Thyroid gland (tissue), 4 donors: ENCODE data around the gene LIX1. TPM values are rescaled to one million over a fixed set of nuclear protein-coding genes. Genes with fewer than 3 reads are reported as not detected.
"Not testable (repeated sequence)": the region's sequence is repeated elsewhere in the genome, so short reads cannot be mapped to it uniquely, and the experiment has no call there.

Source experiments
- DNase-seq, 2 donors: peaks; one replicate each; pipeline ENCODE4 v3.0.0-alpha.2; 2019
- H3K27ac ChIP-seq, 3 donors: fragments of 200-600 bp; sonication (generic); 1 replicate in 2 of 3; 2 replicates in 1 of 3; pipeline ENCODE4 v1.5.1; 2016 to 2019; ENCODE audit warnings: mild to moderate bottlenecking in 1 of 3, moderate library complexity in 1 of 3
- H3K27me3 ChIP-seq: fragments of 200-600 bp; sonication (generic); one replicate; pipeline ENCODE4 v1.5.1; 2019
- H3K36me3 ChIP-seq, 2 donors: fragments of 200-600 bp; sonication (generic); one replicate each; pipeline ENCODE4 v1.5.1; 2016 to 2019
- H3K4me1 ChIP-seq, 2 donors: fragments of 200-600 bp; sonication (generic); one replicate each; pipeline ENCODE4 v1.5.1; 2017 to 2019
- H3K4me3 ChIP-seq, 3 donors: fragments of 200-600 bp; sonication (generic); replicated peaks in 1 of 3; 1 replicate in 2 of 3; 2 replicates in 1 of 3; pipeline ENCODE4 v1.5.1; 2016; ENCODE audit warnings: mild to moderate bottlenecking in 1 of 3
- H3K9me3 ChIP-seq: fragments of 200-600 bp; sonication (generic); one replicate; pipeline ENCODE4 v1.5.1; 2017
- POLR2A ChIP-seq, 2 donors: fragments of 450-650 bp; IDR thresholded peaks; one replicate each; pipeline ENCODE4 v1.6.1; 2017; ENCODE audit warnings: antibody characterized with exemption in 2 of 2, mild to moderate bottlenecking in 2 of 2, moderate library complexity in 1 of 2
- WGBS, 2 donors: methylation state at CpG; one replicate each; pipeline ENCODE4 v1.1.5; 2017; 5-methylcytosine and 5-hydroxymethylcytosine counted together
- intact Hi-C: fragments of 100-400 bp; cut with DNase I; formaldehyde crosslinking; loops from one replicate; pipeline ENCODE4 v1.15.1; 2023
- total RNA-seq, 4 donors: library from RNA; depleted of rRNA; stranded (reverse); fragments of >200 nt; gene quantifications; one replicate each; pipeline ENCODE4 v1.2.3, GENCODE V29; 2016
- TF ChIP-seq, protein P1 (sequence below), 6 experiments: fragments of 200-600 bp in 3 of 6; fragments of 450-650 bp in 3 of 6; sonication (generic) in 3 of 6; IDR thresholded peaks; one replicate each; pipeline ENCODE4 v1.5.1; 2016 to 2019; ENCODE audit warnings: antibody characterized with exemption in 6 of 6, mild to moderate bottlenecking in 2 of 6, inconsistent platforms in 1 of 6, moderate library complexity in 1 of 6

The LIX1 gene
- total RNA-seq, 4 donors from 2014 or later = 0.89 to 5.5 (median 1.7) TPM

- 0% methylated on average over 12 of the region's 12 CpGs for WGBS, 2 donors
- Histone ChIP-seq H3K27ac (peak overlapping the region; percentile 73 to 91 (median 90)), H3K4me1 (peaks cover 16 to 19% of the 10 kb centered on the region in 2 donors), H3K27me3 (no peaks in the 10 kb centered on the region), H3K4me3 (peak overlapping the region; percentile 30 to 100 (median 61)), H3K9me3 (no peaks in the 10 kb centered on the region), H3K36me3 (peaks cover 14 to 15% of the 10 kb centered on the region in 2 donors)
- intact Hi-C loops = loop anchor here (5.0 kb wide), 1 partner anchor 1590 kb away; the partner anchor contains the start of gene RGMB
- TF ChIP-seq, protein P1, sequence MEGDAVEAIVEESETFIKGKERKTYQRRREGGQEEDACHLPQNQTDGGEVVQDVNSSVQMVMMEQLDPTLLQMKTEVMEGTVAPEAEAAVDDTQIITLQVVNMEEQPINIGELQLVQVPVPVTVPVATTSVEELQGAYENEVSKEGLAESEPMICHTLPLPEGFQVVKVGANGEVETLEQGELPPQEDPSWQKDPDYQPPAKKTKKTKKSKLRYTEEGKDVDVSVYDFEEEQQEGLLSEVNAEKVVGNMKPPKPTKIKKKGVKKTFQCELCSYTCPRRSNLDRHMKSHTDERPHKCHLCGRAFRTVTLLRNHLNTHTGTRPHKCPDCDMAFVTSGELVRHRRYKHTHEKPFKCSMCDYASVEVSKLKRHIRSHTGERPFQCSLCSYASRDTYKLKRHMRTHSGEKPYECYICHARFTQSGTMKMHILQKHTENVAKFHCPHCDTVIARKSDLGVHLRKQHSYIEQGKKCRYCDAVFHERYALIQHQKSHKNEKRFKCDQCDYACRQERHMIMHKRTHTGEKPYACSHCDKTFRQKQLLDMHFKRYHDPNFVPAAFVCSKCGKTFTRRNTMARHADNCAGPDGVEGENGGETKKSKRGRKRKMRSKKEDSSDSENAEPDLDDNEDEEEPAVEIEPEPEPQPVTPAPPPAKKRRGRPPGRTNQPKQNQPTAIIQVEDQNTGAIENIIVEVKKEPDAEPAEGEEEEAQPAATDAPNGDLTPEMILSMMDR (IDR thresholded peaks at IDR 0.05) = no peak
- no peak for TF ChIP-seq POLR2A (IDR thresholded peaks at IDR 0.05)
- no peak for DNase-seq
These were observed 40.2 kb upstream of the LIX1 start for GRCh38 chr5:97182571-97183099.

GRCh38 chr5:97181856-97182545 lies 39.6 kb upstream of the LIX1 start:
- H3K4me3 ChIP-seq = peak overlapping the region in 2 of 3 donors; percentile 61 to 100
- no peak for DNase-seq
- TF ChIP-seq, protein P1 (IDR thresholded peaks at IDR 0.05) = no peak
- no peak for TF ChIP-seq POLR2A (IDR thresholded peaks at IDR 0.05)
- intact Hi-C loops = loop anchor here (5.0 kb wide), 1 partner anchor 1590 kb away; the partner anchor contains the start of gene RGMB
- H3K27me3 ChIP-seq = no peaks in the 10 kb centered on the region
- H3K9me3 ChIP-seq = no peaks in the 10 kb centered on the region
- 90 to 91% methylated on average over 4 of the region's 4 CpGs for WGBS, 2 donors
- peaks cover 18 to 22% of the 10 kb centered on the region in 2 donors for H3K36me3 ChIP-seq
- H3K4me1 ChIP-seq = peaks cover 16 to 19% of the 10 kb centered on the region in 2 donors
- H3K27ac ChIP-seq = peak overlapping the region in 1 of 3 donors; percentile 91

DNA sequence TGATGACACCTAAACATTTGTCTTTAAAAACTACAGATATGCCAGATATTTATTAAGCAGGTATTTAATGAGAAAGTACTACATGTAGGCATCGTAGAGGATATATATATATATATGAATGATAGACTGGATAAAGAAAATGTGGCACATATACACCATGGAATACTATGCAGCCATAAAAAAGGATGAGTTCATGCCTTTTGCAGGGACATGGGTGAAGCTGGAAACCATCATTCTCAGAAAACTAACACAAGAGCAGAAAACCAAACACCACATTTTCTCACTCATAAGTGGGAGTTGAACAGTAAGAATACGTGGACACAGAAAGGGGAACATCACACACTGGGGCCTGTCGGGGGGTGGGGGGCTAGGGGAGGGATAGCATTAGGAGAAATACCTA lies 37.0 kb upstream of the LIX1 start:
- Histone ChIP-seq H3K4me1 (peaks cover 16 to 19% of the 10 kb centered on the region in 2 donors), H3K36me3 (peaks cover 36 to 43% of the 10 kb centered on the region in 2 donors)
- H3K27me3 ChIP-seq, DNase-seq, H3K9me3 ChIP-seq, H3K4me3 ChIP-seq, H3K27ac ChIP-seq, intact Hi-C loops: not testable (repeated sequence)
- WGBS, 2 donors = 95 to 99% methylated on average over 3 of the region's 3 CpGs

DNA sequence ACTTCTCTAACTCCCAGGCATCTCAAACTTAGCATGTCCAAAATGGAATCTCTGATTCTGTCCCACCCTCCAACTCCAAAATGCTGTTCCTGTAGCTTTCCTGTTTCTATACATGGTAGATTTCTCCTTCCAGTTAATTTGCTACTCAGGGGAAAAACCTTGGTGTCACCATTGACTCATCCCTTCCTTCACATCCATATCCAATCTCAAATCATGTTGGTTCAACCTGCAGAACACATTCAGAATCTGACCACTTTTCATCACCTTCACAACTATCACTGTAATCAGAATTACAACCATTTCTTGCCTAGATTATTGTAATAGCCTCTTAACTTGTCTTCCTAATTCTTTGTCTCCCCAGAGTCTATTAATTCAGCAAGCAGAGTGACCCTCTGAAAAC lies 29.8 kb upstream of the LIX1 start:
- Histone ChIP-seq H3K27ac (no peak overlapping the region), H3K4me1 (no peaks in the 10 kb centered on the region), H3K9me3 (no peaks in the 10 kb centered on the region), H3K36me3 (peaks cover 24 to 42% of the 10 kb centered on the region in 2 donors), H3K27me3 (no peaks in the 10 kb centered on the region), H3K4me3 (no peak overlapping the region)
- DNase-seq = no peak
- TF ChIP-seq POLR2A (IDR thresholded peaks at IDR 0.05) = no peak
- TF ChIP-seq, protein P1 (IDR thresholded peaks at IDR 0.05) = no peak
- intact Hi-C loops = no loop called here

DNA sequence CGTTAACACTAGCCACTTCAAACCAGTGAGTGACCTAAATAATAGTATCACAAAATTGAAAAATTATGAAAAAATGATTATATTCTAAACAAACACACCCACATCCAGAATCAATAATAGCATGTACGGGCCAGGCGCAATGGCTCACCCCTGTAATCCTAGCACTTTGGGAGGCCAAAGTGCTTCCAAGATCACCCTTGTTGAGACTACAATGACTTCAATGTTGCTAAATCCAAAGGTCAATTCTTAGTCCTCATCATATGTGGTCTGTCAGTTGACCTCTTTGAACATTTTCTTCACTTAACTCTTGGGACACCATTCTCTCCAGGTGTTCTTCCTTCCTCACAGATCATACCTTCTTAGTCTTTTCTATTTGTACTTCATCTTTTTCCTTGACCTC lies 29.3 kb upstream of the LIX1 start:
- Histone ChIP-seq H3K27me3 (no peaks in the 10 kb centered on the region), H3K4me3 (no peak overlapping the region), H3K9me3 (no peaks in the 10 kb centered on the region), H3K27ac (no peak overlapping the region), H3K4me1 (no peaks in the 10 kb centered on the region), H3K36me3 (peaks cover 19 to 42% of the 10 kb centered on the region in 2 donors)
- intact Hi-C loops = no loop called here
- DNase-seq = no peak
- TF ChIP-seq, protein P1 (IDR thresholded peaks at IDR 0.05) = no peak
- TF ChIP-seq POLR2A (IDR thresholded peaks at IDR 0.05) = no peak
- 92 to 97% methylated on average over 3 of the region's 3 CpGs for WGBS, 2 donors
